ENCODE results near the gene MADCAM1.

GRCh38 chr19:494171-495080 lies 1.9 kb upstream of the MADCAM1 start:
- TF ChIP-seq POLR2AphosphoS5 (IDR thresholded peaks at IDR 0.05; ENCODE audit: low read depth, low read length) (no peak), REST (IDR thresholded peaks at IDR 0.05; ENCODE audit: insufficient read depth in 1 of 2, low read depth in 2 of 2, low read length in 2 of 2) (no peak), FOXP2 (optimal IDR thresholded peaks at IDR 0.05; ENCODE audit: borderline replicate concordance, extremely low read depth, extremely low read length, insufficient read depth) (peak; percentile 16), SIN3A (IDR thresholded peaks at IDR 0.05; ENCODE audit: borderline replicate concordance, insufficient read depth, low read length) (no peak), TAF1 (IDR thresholded peaks at IDR 0.05; ENCODE audit: borderline replicate concordance, insufficient read depth, low read length) (no peak)

Data from PFSK-1 (cell line).